HCT116 (cell line): Measurements from ENCODE around the gene DEFB132.

Experiments
- EGR1 ChIP-seq: IDR thresholded peaks from 2 replicates; pipeline ENCODE4 v1.6.1; 2012; ENCODE audit warnings: low read depth
- POLR2A ChIP-seq: IDR thresholded peaks from 2 replicates; pipeline ENCODE4 v1.7.0; 2011; ENCODE audit warnings: borderline replicate concordance; ENCODE audit not compliant: insufficient read depth, insufficient read length; ENCODE audit errors: extremely low read depth
- POLR2AphosphoS5 ChIP-seq: IDR thresholded peaks from 2 replicates; pipeline ENCODE4 v1.6.1; 2011; ENCODE audit warnings: mild to moderate bottlenecking, low read depth, low read length, moderate library complexity
- YY1 ChIP-seq: IDR thresholded peaks from 2 replicates; pipeline ENCODE4 v1.6.1; 2011; ENCODE audit warnings: low read length, low read depth, moderate library complexity, mild to moderate bottlenecking; ENCODE audit not compliant: insufficient replicate concordance; ENCODE audit errors: extremely low read depth
- TF ChIP-seq, protein P1 (sequence below): IDR thresholded peaks from 2 replicates; pipeline ENCODE4 v1.6.1; 2012

DNA sequence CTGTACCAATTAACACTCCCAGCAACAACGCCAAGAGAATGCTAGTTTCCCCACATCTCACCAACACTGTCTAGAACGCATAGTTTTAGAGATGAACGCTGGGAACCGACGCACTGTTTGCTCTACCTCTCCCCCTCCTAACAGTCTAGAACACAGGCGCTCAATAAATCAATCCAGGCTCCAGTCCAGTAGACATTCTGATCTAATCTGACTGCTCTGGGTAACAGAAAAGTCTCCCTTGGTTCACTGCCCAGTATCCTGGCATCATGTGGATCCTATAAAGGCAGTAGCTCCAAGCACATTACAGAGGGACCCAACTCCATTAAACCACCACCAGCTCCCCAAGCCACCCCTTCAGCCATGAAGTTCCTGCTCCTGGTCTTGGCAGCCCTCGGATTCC, at the start of gene DEFB132:
- TF ChIP-seq EGR1 = no peak
- no peak for TF ChIP-seq YY1
- TF ChIP-seq, protein P1, sequence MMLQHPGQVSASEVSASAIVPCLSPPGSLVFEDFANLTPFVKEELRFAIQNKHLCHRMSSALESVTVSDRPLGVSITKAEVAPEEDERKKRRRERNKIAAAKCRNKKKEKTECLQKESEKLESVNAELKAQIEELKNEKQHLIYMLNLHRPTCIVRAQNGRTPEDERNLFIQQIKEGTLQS = no peak
- TF ChIP-seq POLR2AphosphoS5 = no peak
- no peak for TF ChIP-seq POLR2A
